GM19463 (cell line): ENCODE measurements around the gene IL24.

Source experiments
- ATAC-seq: cut with Tn5 transposase; IDR thresholded peaks from one replicate; pipeline ENCODE4 v1.9.1; 2021; ENCODE audit warnings: mild to moderate bottlenecking, moderate library complexity; ENCODE audit not compliant: unreplicated experiment

Gene IL24

GRCh38 chr1:206903687-206904086 lies 6.4 kb downstream of the IL24 start:
- ATAC-seq: no peak

GRCh38 chr1:206904423-206905142 lies 7.3 kb downstream of the IL24 start:
- ATAC-seq: no peak

- peak; percentile 88 for ATAC-seq
Observed at GRCh38 chr1:206905295-206906164, 8.3 kb downstream of the IL24 start.

GRCh38 chr1:206907304-206907991 lies 10.2 kb downstream of the IL24 start:
- no peak for ATAC-seq

- ATAC-seq: no peak
Observed at GRCh38 chr1:206908038-206908437, 10.8 kb downstream of the IL24 start.

GRCh38 chr1:206909161-206909882 lies 12.1 kb downstream of the IL24 start:
- ATAC-seq: no peak

- no peak for ATAC-seq
Observed at GRCh38 chr1:206909883-206910318, 12.7 kb downstream of the IL24 start.

- no peak for ATAC-seq
Observed at GRCh38 chr1:206911064-206911663, 13.9 kb downstream of the IL24 start.

GRCh38 chr1:206912445-206913095 lies 15.3 kb downstream of the IL24 start:
- ATAC-seq: peak; percentile 56

GRCh38 chr1:206913766-206914537 lies 16.7 kb downstream of the IL24 start:
- ATAC-seq: no peak

GRCh38 chr1:206915030-206915735 lies 17.9 kb downstream of the IL24 start:
- no peak for ATAC-seq

- no peak for ATAC-seq
Observed at GRCh38 chr1:206916000-206916709, 18.9 kb downstream of the IL24 start.

- ATAC-seq: no peak
Observed at GRCh38 chr1:206918076-206918475, 20.8 kb downstream of the IL24 start.

- peak; percentile 14 for ATAC-seq
Observed at GRCh38 chr1:206921772-206922265, 24.6 kb downstream of the IL24 start, which contains the start of gene FCMR. Gene FCMR (minus strand): TSS chr1:206921941. CDS start chr1:206921854, 87 bp downstream.

GRCh38 chr1:206922524-206922923 lies 25.3 kb downstream of the IL24 start:
- ATAC-seq: no peak

GRCh38 chr1:206923009-206923960 lies 26.0 kb downstream of the IL24 start:
- ATAC-seq: peak; percentile 40
